BE2C (cell line): ENCODE results near the gene PRDX6.

Experiments used
- DNase-seq: peaks from one replicate; pipeline ENCODE4 v3.0.0-alpha.2; 2020
- H3K27me3 ChIP-seq: fragments of 250-450 bp; sonication (Bioruptor Pico); 2 replicates; pipeline ENCODE4 v1.5.1; 2020; ENCODE audit warnings: mild to moderate bottlenecking
- H3K36me3 ChIP-seq: fragments of 250-450 bp; sonication (Bioruptor Pico); 2 replicates; pipeline ENCODE4 v1.5.1; 2020; ENCODE audit warnings: mild to moderate bottlenecking
- H3K4me1 ChIP-seq: fragments of 250-450 bp; sonication (Bioruptor Pico); 2 replicates; pipeline ENCODE4 v1.5.1; 2020
- H3K4me3 ChIP-seq: 2 replicates; pipeline ENCODE4 v1.5.1; 2011; ENCODE audit warnings: low read depth, low read length
- H3K9me3 ChIP-seq: fragments of 250-450 bp; sonication (Bioruptor Pico); 2 replicates; pipeline ENCODE4 v1.5.1; 2020
- CTCF ChIP-seq: IDR thresholded peaks from 2 replicates; pipeline ENCODE4 v1.5.1; 2012; ENCODE audit warnings: mild to moderate bottlenecking, low read depth, low read length

Gene PRDX6

GRCh38 chr1:173520799-173521198 is 43.7 kb downstream of the PRDX6 start:
- H3K4me3 ChIP-seq: no peak overlapping the region
- no peaks in the 10 kb centered on the region for H3K36me3 ChIP-seq
- H3K27me3 ChIP-seq: peaks cover 5% of the 10 kb centered on the region; the same call in 1 of the 2 replicates
- H3K9me3 ChIP-seq: no peaks in the 10 kb centered on the region
- no peak for TF ChIP-seq CTCF
- DNase-seq: no peak
- no peaks in the 10 kb centered on the region for H3K4me1 ChIP-seq

GRCh38 chr1:173523329-173523728 is 46.2 kb downstream of the PRDX6 start:
- no peak for DNase-seq
- TF ChIP-seq CTCF: no peak
- Histone ChIP-seq H3K27me3 (peaks cover 5% of the 10 kb centered on the region; the same call in 1 of the 2 replicates), H3K4me1 (no peaks in the 10 kb centered on the region), H3K9me3 (no peaks in the 10 kb centered on the region), H3K4me3 (no peak overlapping the region), H3K36me3 (no peaks in the 10 kb centered on the region)

- H3K27me3 ChIP-seq: no peaks in the 10 kb centered on the region
- no peak overlapping the region for H3K4me3 ChIP-seq
- no peaks in the 10 kb centered on the region for H3K36me3 ChIP-seq
- no peak for DNase-seq
- no peaks in the 10 kb centered on the region for H3K4me1 ChIP-seq
- no peaks in the 10 kb centered on the region for H3K9me3 ChIP-seq
- no peak for TF ChIP-seq CTCF
Observed at GRCh38 chr1:173525926-173526325, 48.8 kb downstream of the PRDX6 start.

- Histone ChIP-seq H3K9me3 (no peaks in the 10 kb centered on the region), H3K4me3 (no peak overlapping the region), H3K36me3 (no peaks in the 10 kb centered on the region), H3K27me3 (no peaks in the 10 kb centered on the region), H3K4me1 (no peaks in the 10 kb centered on the region)
- TF ChIP-seq CTCF: no peak
- DNase-seq: peak; percentile 33
Observed at GRCh38 chr1:173527151-173527826, 50.2 kb downstream of the PRDX6 start.

- no peaks in the 10 kb centered on the region for H3K4me1 ChIP-seq
- no peak for TF ChIP-seq CTCF
- H3K4me3 ChIP-seq: no peak overlapping the region
- no peak for DNase-seq
- no peaks in the 10 kb centered on the region for H3K36me3 ChIP-seq
- no peaks in the 10 kb centered on the region for H3K27me3 ChIP-seq
- no peaks in the 10 kb centered on the region for H3K9me3 ChIP-seq
Observed at GRCh38 chr1:173529106-173529505, 52.0 kb downstream of the PRDX6 start.

- no peaks in the 10 kb centered on the region for H3K27me3 ChIP-seq
- no peak overlapping the region for H3K4me3 ChIP-seq
- H3K9me3 ChIP-seq: no peaks in the 10 kb centered on the region
- no peaks in the 10 kb centered on the region for H3K36me3 ChIP-seq
- H3K4me1 ChIP-seq: no peaks in the 10 kb centered on the region
- no peak for TF ChIP-seq CTCF
- no peak for DNase-seq
Observed at GRCh38 chr1:173530795-173531693, 53.9 kb downstream of the PRDX6 start.
